ENCODE measurements around the gene PTCD2.
A peak's percentile ranks its signal among the peaks of the same experiment; 100 is the strongest.

PTCD2 gene

GRCh38 chr5:72346398-72346797 is 26.2 kb downstream of the PTCD2 start:
- no peak for DNase-seq (ENCODE audit: low read depth)

DNA sequence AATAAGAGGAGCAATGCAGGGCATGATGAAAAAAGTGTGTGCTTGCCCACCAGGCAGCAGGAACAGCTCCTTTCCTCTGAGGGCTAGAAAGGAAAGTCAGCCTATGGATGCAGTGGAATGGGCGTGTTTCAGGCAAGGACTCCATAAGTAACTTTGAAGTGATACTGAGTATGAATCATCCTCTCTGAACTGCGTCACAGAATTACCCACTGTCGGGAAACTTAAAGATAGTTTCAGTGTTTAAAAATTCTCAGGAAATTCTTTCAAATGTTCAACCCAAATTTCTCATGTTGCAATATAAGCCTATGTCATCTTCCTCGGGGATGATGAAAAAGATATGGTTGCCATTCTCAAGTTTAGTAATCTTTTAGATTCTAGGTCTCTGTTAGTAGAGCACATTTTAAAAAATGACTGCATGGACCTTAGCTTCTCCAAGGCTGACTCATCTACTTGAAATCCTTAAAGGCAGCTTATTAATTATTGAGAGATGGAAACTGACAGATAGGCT is 27.7 kb downstream of the PTCD2 start:
- peak; percentile 67 for DNase-seq (ENCODE audit: low read depth)

DNA sequence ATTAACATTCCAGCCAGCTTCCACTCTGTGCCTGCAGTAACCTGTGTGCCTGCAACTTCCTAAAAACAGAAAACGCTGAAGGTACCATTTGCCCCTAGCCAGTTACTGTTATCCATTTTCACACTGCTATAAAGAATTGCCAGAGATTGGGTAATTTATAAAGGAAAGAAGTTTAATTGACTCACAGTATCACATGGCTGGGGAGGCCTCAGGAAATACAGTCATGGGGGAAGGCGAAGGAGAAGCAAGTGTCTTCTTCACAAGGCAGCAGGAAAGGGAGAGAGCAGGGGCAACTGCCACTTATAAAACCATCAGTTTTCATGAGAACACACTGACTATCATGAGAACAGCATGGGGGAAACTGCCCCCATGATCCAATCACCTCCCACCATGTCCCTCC is 31.2 kb downstream of the PTCD2 start:
- DNase-seq (ENCODE audit: low read depth), result no peak

GRCh38 chr5:72352616-72353015 is 32.4 kb downstream of the PTCD2 start:
- DNase-seq (ENCODE audit: low read depth), result no peak

- peak; percentile 54 for DNase-seq (ENCODE audit: low read depth)
These were observed 32.9 kb downstream of the PTCD2 start for GRCh38 chr5:72353046-72353445.

GRCh38 chr5:72355706-72356299 is 35.6 kb downstream of the PTCD2 start:
- DNase-seq (ENCODE audit: low read depth), result no peak

DNA sequence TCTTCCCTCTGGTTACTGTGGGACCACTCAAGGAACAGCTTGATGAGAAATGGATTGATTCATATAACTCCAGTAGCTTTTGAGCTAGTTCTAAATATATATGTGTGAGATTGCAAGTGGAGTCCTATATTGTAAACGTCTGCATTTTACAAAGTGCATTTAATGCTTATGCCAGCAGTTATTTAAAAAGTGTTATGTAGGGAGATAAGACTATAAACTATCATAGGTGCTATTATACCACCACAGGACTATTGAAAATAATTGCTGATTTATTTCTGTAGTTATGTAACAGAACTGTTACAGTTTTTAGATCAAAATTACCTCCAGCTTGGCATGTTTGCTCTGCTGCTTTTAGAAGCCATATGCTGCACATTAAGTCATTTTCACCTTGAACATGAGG is 36.2 kb downstream of the PTCD2 start:
- DNase-seq (ENCODE audit: low read depth), result no peak

GRCh38 chr5:72358925-72359324 is 38.8 kb downstream of the PTCD2 start:
- DNase-seq (ENCODE audit: low read depth), result no peak

GRCh38 chr5:72359886-72360285 is 39.7 kb downstream of the PTCD2 start:
- DNase-seq (ENCODE audit: low read depth), result no peak

DNA sequence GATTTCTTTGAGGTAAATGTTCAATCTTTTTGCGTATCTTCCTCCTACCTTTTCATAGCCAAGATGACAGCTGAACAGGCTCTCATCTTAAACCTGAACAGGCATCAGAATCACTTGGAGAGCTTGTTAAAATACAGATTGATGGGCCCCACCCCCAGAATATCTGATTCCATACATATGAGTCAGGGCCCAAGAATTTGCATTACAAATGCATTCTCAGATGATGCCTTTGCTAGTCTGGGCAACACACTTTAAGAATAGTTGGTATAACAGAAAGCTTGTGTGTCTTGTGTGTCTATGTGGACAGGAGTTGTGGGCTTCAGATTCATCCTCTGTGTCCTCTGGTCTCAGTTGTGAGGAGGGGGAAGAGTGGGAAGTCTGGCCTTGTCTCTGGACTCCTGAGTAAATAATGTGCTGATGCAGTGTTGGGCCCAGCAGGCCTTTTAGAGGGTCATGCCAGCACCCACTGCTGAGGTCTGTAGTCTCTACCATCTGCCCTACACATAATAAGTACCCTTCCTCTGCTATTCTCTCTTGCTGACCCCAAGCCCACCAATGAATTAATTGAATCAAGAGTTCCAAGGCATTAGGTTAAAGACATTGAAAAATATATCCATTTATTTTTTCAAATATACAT is 43.1 kb downstream of the PTCD2 start:
- DNase-seq (ENCODE audit: low read depth), result peak; percentile 60

DNA sequence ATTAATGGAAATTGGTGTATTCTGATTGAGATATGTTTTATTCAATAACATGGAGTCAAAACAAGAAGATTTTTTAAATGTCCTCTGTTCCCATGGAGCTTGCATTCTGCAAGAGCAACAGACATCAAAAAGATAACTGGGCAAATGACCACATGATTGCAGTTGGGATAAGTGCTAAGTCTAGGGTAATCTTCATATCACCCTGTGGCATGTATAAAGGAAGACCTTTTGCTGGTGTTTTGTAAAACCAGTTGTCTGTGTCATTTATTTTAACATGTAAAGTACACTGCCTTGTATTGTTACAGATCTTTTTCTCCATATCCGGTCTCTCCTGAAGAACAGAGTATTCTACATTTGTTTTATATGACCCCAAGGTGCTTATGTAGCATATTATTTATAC is 44.0 kb downstream of the PTCD2 start:
- no peak for DNase-seq (ENCODE audit: low read depth)

DNA sequence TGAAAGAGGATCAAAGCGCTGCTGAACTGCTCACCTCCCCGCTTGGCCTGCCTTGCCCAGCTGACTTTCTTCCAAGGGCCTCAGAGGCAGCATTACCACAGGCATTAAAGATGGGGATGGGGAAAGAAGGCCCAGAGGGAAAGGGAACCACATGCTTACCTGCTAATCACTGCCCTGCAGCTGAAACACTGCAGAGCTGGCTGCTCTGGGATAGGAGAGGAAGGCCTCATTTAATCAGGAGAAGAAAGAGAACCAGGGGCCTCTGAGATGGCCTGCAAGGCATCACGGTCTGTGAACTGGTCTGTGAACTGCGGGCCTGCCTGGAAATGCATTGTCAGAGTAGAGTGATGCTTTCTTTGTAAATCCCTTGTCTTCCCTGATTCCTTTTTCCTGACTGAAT is 44.8 kb downstream of the PTCD2 start:
- no peak for DNase-seq (ENCODE audit: low read depth)

- peak; percentile 67 for DNase-seq (ENCODE audit: low read depth)
These were observed 46.3 kb downstream of the PTCD2 start for GRCh38 chr5:72366324-72366976.

GRCh38 chr5:72368271-72368670 is 48.1 kb downstream of the PTCD2 start:
- no peak for DNase-seq (ENCODE audit: low read depth)

DNA sequence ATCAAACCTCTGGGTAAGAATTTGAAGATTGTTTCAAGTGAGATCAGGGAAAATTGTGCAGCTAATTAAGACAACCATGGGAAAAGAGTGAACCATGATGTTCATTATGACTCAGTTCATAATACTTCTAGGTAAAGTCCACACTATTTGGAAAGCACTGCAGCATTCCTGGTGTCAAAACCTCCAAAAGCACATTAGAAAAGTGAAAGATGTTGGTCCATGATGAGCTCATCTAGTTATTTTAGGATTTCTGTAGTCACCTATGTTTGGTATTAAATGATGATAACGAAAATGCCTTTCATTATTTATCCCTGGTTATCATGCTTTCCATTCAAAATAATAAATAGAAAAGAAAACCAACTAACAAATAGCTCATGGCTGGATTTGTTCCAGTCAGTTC is 49.1 kb downstream of the PTCD2 start:
- no peak for DNase-seq (ENCODE audit: low read depth)

DNA sequence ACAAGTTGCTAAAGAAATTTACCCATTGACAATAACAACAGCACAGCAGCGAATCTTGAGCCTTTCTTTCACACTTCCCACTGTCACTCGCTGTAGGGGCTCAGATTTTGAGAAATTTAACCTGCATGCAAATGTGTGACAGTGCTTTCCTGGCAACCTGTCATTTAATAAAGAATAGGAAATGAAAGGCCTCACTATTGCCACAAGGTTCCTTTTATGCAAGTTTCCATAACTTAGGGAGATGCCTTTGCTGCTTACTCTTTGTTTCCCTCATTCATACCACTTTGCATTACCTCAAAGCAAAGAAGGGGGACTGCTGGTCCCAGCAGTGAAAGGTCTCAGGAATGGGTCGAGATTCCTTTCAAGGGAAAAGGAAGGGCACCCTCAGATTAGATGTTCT is 49.5 kb downstream of the PTCD2 start:
- DNase-seq (ENCODE audit: low read depth), result no peak

GRCh38 chr5:72372331-72372730 is 52.2 kb downstream of the PTCD2 start:
- DNase-seq (ENCODE audit: low read depth), result no peak

GRCh38 chr5:72372923-72373322 is 52.8 kb downstream of the PTCD2 start:
- DNase-seq (ENCODE audit: low read depth), result no peak

DNA sequence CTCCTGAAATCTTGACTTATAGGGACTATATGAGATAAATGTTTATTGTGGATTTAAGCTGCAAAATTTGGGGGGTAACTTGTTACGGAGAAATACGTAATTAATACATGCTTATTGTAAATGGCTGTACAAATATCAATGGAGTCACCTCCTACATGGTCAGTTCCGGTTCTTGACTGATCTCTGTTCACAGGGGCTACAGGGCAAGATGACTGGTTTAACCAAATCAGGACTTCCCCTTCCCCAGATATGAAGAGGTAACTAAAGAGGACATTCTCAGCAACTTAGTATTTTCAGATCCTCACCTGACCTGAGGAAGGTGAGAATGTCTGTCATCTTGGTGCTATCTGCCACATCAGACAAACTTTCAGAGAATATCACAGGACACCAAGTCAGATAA is 54.7 kb downstream of the PTCD2 start:
- DNase-seq (ENCODE audit: low read depth), result no peak

DNA sequence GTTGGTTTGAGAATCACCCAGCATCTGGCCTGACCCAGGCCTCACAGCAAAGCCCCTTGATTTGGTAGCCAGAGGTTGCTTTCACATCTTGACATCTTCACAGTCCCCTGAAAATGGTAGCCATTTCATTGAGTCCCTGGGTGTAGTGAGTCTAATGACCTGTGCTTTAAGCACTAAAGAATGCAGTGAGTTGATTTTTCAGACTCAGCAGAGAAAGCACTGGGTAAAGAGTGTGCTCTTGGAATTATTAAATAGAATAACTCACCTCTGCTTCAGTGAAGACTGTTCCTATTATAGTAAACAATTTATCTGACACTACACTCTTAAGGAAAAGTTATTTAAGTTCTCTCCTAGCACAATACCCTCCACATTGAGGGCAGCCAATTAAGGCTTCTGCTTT is 56.2 kb downstream of the PTCD2 start:
- no peak for DNase-seq (ENCODE audit: low read depth)

DNA sequence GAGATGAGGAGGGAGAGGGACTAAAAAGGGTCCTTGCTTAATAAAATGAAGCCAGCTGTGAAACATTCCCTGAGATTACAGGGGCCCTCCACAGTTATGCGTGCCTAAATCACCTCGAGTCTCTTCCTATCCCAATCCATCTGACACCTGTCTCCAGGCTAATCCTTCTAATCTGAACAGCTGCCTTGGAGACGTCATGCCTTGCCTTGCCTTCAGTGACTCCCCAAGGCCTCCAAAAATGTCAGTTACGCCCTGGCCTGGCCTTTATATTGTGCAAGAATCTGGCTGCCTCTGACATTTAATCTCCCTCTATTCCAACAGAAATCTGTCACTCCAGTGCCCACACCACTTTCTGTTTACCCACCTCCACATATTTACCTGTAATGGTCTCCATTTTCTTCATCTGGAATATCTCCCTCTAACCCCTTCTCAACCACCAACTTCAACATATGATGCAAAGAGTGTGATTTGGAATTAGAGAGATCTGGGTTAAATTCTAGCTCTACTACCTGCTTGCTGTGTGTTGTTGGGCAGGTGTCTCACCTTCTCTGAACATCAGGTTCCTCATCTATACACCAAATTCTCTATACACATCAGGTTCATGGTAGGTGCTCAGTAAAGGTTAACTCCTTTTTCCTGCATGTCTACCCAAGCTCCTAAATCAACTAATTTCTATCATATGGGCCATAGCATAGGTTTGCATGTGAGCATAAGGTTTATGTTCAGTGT is 57.9 kb downstream of the PTCD2 start:
- no peak for DNase-seq (ENCODE audit: low read depth)

GRCh38 chr5:72378639-72379289 is 58.6 kb downstream of the PTCD2 start:
- peak; percentile 82 for DNase-seq (ENCODE audit: low read depth)

Measured in fibroblast of the conjunctiva (primary cell).